Loucy (cell line): ENCODE data around the gene ADGRL1.
"Not testable (repeated sequence)": the region's sequence is repeated elsewhere in the genome, so short reads cannot be mapped to it uniquely, and the experiment has no call there.

ENCODE experiments used
- CTCF ChIP-seq: fragments of 200-600 bp; sonication (generic); conservative IDR thresholded peaks from 2 replicates; pipeline ENCODE4 v1.5.1; 2014; ENCODE audit warnings: mild to moderate bottlenecking, antibody characterized with exemption, low read length
- EZH2phosphoT487 ChIP-seq: fragments of 200-600 bp; IDR thresholded peaks from 2 replicates; pipeline ENCODE4 v1.6.1; 2018; ENCODE audit warnings: antibody characterized with exemption, mild to moderate bottlenecking, moderate library complexity, borderline replicate concordance

- TF ChIP-seq CTCF, EZH2phosphoT487: not testable (repeated sequence)
Observed at GRCh38 chr19:14250315-14250714, 44.3 kb upstream of the ADGRL1 start.
